Measurements from ENCODE around the gene SLC37A1. TPM values are rescaled to one million over a fixed set of nuclear protein-coding genes. Genes with fewer than 3 reads are reported as not detected.

The SLC37A1 gene
- total RNA-seq, 1 experiment from 2014 or later, result 15.0 TPM

- ChIA-PET POLR2A (interaction anchor here (1.1 kb wide), 1 partner anchor 233 kb away, joined by 3 read pairs; no protein-coding TSS in a partner anchor), CTCF (interaction anchor here (2.3 kb wide), 1 partner anchor 224 kb away, joined by 28 read pairs; no protein-coding TSS in a partner anchor), RAD21 (ENCODE audit: low non-redundant PET in 1 of 2, low total read pairs in 2 of 2, uncharacterized antibody in 2 of 2, unreplicated experiment in 2 of 2) (interaction anchor here in 1 of 2 experiments (0.6 kb wide), 1 partner anchor 11 kb away, joined by 3 read pairs; no protein-coding TSS in a partner anchor)
- Histone ChIP-seq H3K79me2 (ENCODE audit: insufficient read depth, low read length) (no peaks in the 10 kb centered on the region), H3K27ac (ENCODE audit: low read depth, low read length) (no peak overlapping the region), H4K20me1 (ENCODE audit: insufficient read depth) (no peaks in the 10 kb centered on the region), H3K27me3 (ENCODE audit: insufficient read depth, low read length) (no peaks in the 10 kb centered on the region), H3K36me3 (ENCODE audit: control insufficient read depth in 1 of 2, insufficient read depth in 2 of 2, low read length in 2 of 2) (no peaks in the 10 kb centered on the region), H3K9me3 (ENCODE audit: control insufficient read depth in 1 of 2, insufficient read depth in 1 of 2, low read depth in 1 of 2, low read length in 2 of 2) (no peaks in the 10 kb centered on the region), H3K4me3 (replicated peaks in 1 of 2; ENCODE audit: low read depth in 1 of 2, low read length in 2 of 2) (no peak overlapping the region), H3K4me1 (ENCODE audit: control insufficient read depth in 1 of 2, insufficient read depth in 2 of 2, low read length in 2 of 2) (peaks cover 3 to 9% of the 10 kb centered on the region in 2 experiments; a peak in 2 of 4 replicates), H3K9ac (ENCODE audit: low read length) (no peak overlapping the region), H3K4me2 (ENCODE audit: low read length) (no peak overlapping the region), H3K9me2 (ENCODE audit: insufficient read depth) (no peaks in the 10 kb centered on the region), H2AFZ (ENCODE audit: low read depth, low read length, poor library complexity, severe bottlenecking) (no peak overlapping the region)
- TF ChIP-seq EGR1 (IDR thresholded peaks at IDR 0.05; ENCODE audit: low read depth) (no peak), JUND (IDR thresholded peaks at IDR 0.05) (no peak), ZNF274 (IDR thresholded peaks at IDR 0.05; ENCODE audit: low read depth, low read length) (no peak), SRF (IDR thresholded peaks at IDR 0.05; ENCODE audit: low read depth) (no peak)
- TF ChIP-seq, protein P1, sequence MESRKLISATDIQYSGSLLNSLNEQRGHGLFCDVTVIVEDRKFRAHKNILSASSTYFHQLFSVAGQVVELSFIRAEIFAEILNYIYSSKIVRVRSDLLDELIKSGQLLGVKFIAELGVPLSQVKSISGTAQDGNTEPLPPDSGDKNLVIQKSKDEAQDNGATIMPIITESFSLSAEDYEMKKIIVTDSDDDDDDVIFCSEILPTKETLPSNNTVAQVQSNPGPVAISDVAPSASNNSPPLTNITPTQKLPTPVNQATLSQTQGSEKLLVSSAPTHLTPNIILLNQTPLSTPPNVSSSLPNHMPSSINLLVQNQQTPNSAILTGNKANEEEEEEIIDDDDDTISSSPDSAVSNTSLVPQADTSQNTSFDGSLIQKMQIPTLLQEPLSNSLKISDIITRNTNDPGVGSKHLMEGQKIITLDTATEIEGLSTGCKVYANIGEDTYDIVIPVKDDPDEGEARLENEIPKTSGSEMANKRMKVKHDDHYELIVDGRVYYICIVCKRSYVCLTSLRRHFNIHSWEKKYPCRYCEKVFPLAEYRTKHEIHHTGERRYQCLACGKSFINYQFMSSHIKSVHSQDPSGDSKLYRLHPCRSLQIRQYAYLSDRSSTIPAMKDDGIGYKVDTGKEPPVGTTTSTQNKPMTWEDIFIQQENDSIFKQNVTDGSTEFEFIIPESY (IDR thresholded peaks at IDR 0.05; ENCODE audit: extremely low read depth, insufficient replicate concordance, low read length), result no peak
- intact Hi-C loops (cut with micrococcal nuclease), result no loop called here
- no TSS peak for BruUV-seq (replicated peaks)
- ATAC-seq, result no peak
- no peak for DNase-seq (ENCODE audit: low read depth, low spot score)
Observed at GRCh38 chr21:42594616-42595282, 81.1 kb downstream of the SLC37A1 start.

All from HCT116 (cell line).